Stimulated activated memory B cell treated with anti-CD40 and anti-IgM and Interleukin-4, amounts not matched to agents 10 μg/mL and 1 μg/mL and 100 μg/mL, for 72 hours (primary cell): ENCODE results near the gene STAMBPL1.
"Not testable (repeated sequence)": the region's sequence is repeated elsewhere in the genome, so short reads cannot be mapped to it uniquely, and the experiment has no call there.

Experiments used
- ATAC-seq: fragments of 150-1000 bp; cut with Tn5 transposase; 2 replicates; pipeline ENCODE4 v1.10.0; 2021
- H3K27ac Mint-ChIP-seq: one replicate; pipeline ENCODE4 v1.8.0; 2022; ENCODE audit warnings: mild to moderate bottlenecking, mixed read lengths
- H3K27me3 Mint-ChIP-seq: one replicate; pipeline ENCODE4 v1.8.0; 2022; ENCODE audit warnings: mixed read lengths
- H3K36me3 Mint-ChIP-seq: one replicate; pipeline ENCODE4 v1.8.0; 2022; ENCODE audit warnings: mixed read lengths
- H3K4me1 Mint-ChIP-seq: one replicate; pipeline ENCODE4 v1.8.0; 2022; ENCODE audit warnings: mixed read lengths
- H3K4me3 Mint-ChIP-seq: one replicate; pipeline ENCODE4 v1.8.0; 2022; ENCODE audit warnings: mild to moderate bottlenecking, moderate library complexity, mixed read lengths
- H3K9me3 Mint-ChIP-seq: one replicate; pipeline ENCODE4 v1.8.0; 2022; ENCODE audit warnings: mixed read lengths

The STAMBPL1 gene

GRCh38 chr10:88879534-88880281 lies at the start of gene STAMBPL1:
STAMBPL1 (plus strand) TSS chr10:88880245; CDS start chr10:88901709, 21,464 bp downstream.
- no peaks in the 10 kb centered on the region for H3K27me3 Mint-ChIP-seq

DNA sequence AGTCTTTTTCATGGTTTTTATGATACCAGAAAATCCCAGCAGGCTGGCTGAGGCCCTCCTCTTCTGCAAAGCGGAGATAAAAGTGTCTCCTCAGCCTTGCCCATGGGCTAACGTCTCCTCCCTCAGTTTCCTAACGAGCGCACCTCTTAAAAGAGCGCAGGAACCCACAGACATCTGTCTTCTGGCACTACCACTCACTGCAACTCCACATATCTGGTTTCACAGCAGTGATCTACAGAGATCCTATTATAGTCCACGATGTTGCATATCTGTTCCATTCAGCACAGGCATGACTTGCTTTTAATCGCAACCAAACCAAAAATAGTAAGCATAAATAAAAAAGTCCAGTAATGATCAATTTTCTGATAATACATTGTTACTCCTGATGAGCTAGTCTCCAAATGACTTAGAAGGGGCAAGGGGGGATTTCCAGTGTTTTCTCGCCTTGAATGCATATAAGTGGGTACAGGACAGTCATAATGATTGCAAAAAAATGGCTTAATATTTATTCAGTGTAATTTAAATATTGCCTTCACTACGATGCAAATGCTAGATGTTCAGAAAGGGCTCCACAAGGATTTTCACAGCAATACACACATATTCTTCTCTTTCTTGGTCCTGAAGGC lies 49.3 kb upstream of the STAMBPL1 start:
- Mint-ChIP-seq H3K27me3 (no peaks in the 10 kb centered on the region), H3K4me3 (no peak overlapping the region), H3K27ac (no peak overlapping the region), H3K9me3 (no peaks in the 10 kb centered on the region), H3K36me3 (no peaks in the 10 kb centered on the region), H3K4me1 (peaks cover 31% of the 10 kb centered on the region)
- no peak for ATAC-seq

More at GRCh38 chr10:88879534-88880281, at the start of gene STAMBPL1:
- Mint-ChIP-seq H3K4me3 (peak within 1 kb of the TSS; percentile 95), H3K27ac (peak within 1 kb of the TSS; percentile 90), H3K9me3 (no peaks in the 10 kb centered on the region), H3K4me1 (peaks cover 36% of the 10 kb centered on the region), H3K36me3 (peaks cover 8% of the 10 kb centered on the region)
- peak; percentile 81 for ATAC-seq

DNA sequence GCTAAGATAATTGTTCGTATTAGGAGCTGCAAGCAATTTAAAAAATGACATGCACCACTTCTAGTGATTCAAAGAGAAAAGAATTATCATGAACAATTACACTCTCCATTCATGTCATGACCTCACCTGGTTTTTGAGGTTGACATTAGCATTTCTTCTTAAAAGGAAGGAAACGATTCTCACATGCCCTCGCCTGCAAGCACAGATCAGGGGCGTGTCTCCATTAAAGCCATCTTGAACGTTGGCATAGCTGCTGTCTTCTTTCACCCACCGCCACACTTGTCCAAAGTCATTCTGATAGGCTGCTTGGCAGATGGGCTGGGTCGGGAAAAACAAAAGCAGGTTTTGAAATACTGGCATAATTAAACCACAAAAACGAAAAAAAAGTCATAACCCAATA lies 48.3 kb upstream of the STAMBPL1 start:
- peaks cover 23% of the 10 kb centered on the region for H3K4me1 Mint-ChIP-seq
- ATAC-seq, result no peak
- no peaks in the 10 kb centered on the region for H3K36me3 Mint-ChIP-seq
- H3K9me3 Mint-ChIP-seq, result no peaks in the 10 kb centered on the region
- no peak overlapping the region for H3K4me3 Mint-ChIP-seq
- H3K27me3 Mint-ChIP-seq, result no peaks in the 10 kb centered on the region
- no peak overlapping the region for H3K27ac Mint-ChIP-seq

GRCh38 chr10:88832376-88832775 lies 47.7 kb upstream of the STAMBPL1 start:
- H3K4me3 Mint-ChIP-seq, result no peak overlapping the region
- ATAC-seq, result no peak
- no peaks in the 10 kb centered on the region for H3K27me3 Mint-ChIP-seq
- H3K27ac Mint-ChIP-seq, result no peak overlapping the region
- H3K4me1 Mint-ChIP-seq, result peaks cover 23% of the 10 kb centered on the region
- H3K36me3 Mint-ChIP-seq, result no peaks in the 10 kb centered on the region
- H3K9me3 Mint-ChIP-seq, result no peaks in the 10 kb centered on the region

- Mint-ChIP-seq H3K9me3 (no peaks in the 10 kb centered on the region), H3K4me3 (no peak overlapping the region), H3K27ac (no peak overlapping the region), H3K27me3 (no peaks in the 10 kb centered on the region), H3K4me1 (peaks cover 23% of the 10 kb centered on the region), H3K36me3 (no peaks in the 10 kb centered on the region)
- ATAC-seq, result no peak
These were observed 46.9 kb upstream of the STAMBPL1 start for GRCh38 chr10:88833156-88833555.

DNA sequence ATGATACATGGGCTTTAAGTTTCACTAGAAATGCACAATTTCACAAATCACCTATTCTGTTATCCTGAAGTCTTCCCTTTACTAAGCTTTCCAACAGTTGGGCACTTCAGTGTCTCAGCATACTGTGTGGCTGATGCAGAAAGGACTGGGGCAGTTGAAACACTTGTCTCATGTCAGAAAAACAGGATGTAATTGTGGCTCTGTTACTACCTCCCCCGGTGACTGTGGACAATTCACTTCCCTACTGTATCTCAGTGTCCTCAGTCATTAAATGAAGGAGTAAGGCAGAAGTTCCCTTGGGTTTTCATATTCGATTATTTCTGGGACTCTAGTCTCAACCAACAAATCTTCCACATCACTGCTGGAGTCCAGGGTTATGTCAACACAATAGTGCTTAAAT lies 46.3 kb upstream of the STAMBPL1 start:
- no peaks in the 10 kb centered on the region for H3K36me3 Mint-ChIP-seq
- H3K4me3 Mint-ChIP-seq, result no peak overlapping the region

DNA sequence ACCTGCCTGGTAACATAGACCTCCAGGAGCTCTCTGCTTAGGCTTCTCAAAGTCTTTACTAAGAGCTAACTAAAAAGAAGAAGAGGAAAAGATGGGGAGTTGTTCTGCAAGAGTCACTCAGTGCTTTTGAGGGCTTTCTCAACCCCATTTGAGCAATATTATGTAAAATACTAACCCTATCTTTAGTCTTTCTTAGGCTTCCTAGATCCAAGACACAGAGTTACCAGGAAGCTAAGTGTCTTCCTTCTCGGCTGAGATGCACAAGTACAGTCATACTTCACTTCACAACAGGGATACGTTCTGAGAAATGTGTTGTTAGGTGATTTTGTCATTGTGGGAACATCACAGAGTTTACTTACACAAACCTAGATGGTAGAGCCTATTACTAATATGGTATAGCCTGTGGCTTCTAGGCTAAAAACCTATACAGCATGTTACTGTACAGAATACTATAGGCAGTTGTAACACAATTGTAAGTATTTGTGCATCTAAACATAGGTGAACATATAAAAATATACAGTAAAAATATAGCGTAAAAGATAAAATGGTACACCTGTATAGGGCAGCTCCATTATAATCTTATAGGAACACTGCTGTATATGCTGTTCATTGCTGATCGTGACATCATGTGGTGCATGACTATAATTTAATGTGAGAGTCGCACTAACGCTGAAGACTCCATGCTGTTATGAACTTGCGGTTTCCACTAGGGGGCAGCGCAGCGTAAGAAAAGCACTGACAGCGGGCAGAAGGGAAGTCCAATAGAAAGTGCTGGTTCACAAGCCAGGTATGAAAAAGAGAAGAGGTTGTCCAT lies 44.7 kb upstream of the STAMBPL1 start:
- H3K27ac Mint-ChIP-seq, result no peak overlapping the region
- no peaks in the 10 kb centered on the region for H3K36me3 Mint-ChIP-seq
- peak; percentile 92 for ATAC-seq
- peaks cover 23% of the 10 kb centered on the region for H3K4me1 Mint-ChIP-seq
- no peak overlapping the region for H3K4me3 Mint-ChIP-seq
- H3K9me3 Mint-ChIP-seq, result no peaks in the 10 kb centered on the region
- no peaks in the 10 kb centered on the region for H3K27me3 Mint-ChIP-seq

More for the DNA sequence above, 46.3 kb upstream of the STAMBPL1 start:
- Mint-ChIP-seq H3K9me3 (no peaks in the 10 kb centered on the region), H3K27me3 (no peaks in the 10 kb centered on the region), H3K4me1 (peaks cover 23% of the 10 kb centered on the region), H3K27ac (no peak overlapping the region)
- no peak for ATAC-seq

GRCh38 chr10:88835910-88836221 lies 44.2 kb upstream of the STAMBPL1 start:
- Mint-ChIP-seq H3K27ac (no peak overlapping the region), H3K4me1 (peaks cover 19% of the 10 kb centered on the region), H3K36me3 (no peaks in the 10 kb centered on the region), H3K4me3 (no peak overlapping the region), H3K27me3 (no peaks in the 10 kb centered on the region), H3K9me3 (no peaks in the 10 kb centered on the region)
- no peak for ATAC-seq

DNA sequence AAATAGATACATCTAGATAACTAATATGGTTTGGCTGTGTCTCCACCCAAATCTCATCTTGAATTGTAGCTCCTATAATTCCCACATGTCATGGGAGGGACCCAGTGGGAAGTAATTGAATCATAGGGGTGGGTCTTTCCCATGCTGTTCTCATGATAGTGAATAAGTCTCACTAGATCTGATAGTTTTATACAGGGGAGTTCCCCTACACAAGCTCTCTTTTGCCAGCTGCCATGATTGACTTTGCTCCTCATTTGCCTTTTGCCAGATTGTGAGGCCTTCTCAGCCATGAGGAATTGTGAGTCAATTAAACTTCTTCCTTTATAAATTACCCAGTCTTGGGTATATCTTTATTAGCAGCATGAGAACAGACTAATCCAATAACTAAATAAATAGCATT lies 42.4 kb upstream of the STAMBPL1 start:
- not testable (repeated sequence) for H3K27me3 Mint-ChIP-seq, H3K9me3 Mint-ChIP-seq, H3K27ac Mint-ChIP-seq, H3K4me1 Mint-ChIP-seq, H3K36me3 Mint-ChIP-seq, ATAC-seq, H3K4me3 Mint-ChIP-seq

GRCh38 chr10:88838766-88839350 lies 41.2 kb upstream of the STAMBPL1 start:
- Mint-ChIP-seq H3K9me3 (no peaks in the 10 kb centered on the region), H3K4me3 (no peak overlapping the region), H3K27me3 (no peaks in the 10 kb centered on the region), H3K4me1 (no peaks in the 10 kb centered on the region), H3K27ac (no peak overlapping the region), H3K36me3 (no peaks in the 10 kb centered on the region)
- ATAC-seq, result no peak

DNA sequence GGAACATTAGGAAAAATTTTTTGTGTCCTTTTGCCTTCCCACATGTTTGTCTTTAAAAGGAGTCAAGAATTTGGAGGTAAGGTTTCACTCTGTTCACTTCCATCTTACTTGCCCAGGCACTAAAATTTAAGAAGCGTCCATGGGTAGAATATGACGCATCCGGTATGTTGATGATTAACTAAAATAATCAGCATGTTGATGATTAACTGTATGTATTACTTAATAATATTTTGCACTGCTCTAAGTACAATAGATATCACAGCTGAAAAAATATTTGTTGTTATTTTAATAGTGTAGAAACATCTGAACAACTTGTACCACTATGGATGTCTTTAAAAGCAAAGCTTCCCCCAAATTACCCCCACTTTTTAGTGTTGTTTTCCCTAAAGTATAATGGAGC lies 39.9 kb upstream of the STAMBPL1 start:
- H3K4me1 Mint-ChIP-seq, result no peaks in the 10 kb centered on the region
- no peak overlapping the region for H3K4me3 Mint-ChIP-seq
- ATAC-seq, result no peak
- no peaks in the 10 kb centered on the region for H3K36me3 Mint-ChIP-seq
- no peaks in the 10 kb centered on the region for H3K9me3 Mint-ChIP-seq
- H3K27me3 Mint-ChIP-seq, result no peaks in the 10 kb centered on the region
- H3K27ac Mint-ChIP-seq, result no peak overlapping the region

GRCh38 chr10:88840881-88841280 lies 39.2 kb upstream of the STAMBPL1 start:
- no peaks in the 10 kb centered on the region for H3K9me3 Mint-ChIP-seq
- H3K27me3 Mint-ChIP-seq, result no peaks in the 10 kb centered on the region
- H3K4me1 Mint-ChIP-seq, result no peaks in the 10 kb centered on the region
- no peak overlapping the region for H3K4me3 Mint-ChIP-seq
- H3K27ac Mint-ChIP-seq, result no peak overlapping the region
- H3K36me3 Mint-ChIP-seq, result no peaks in the 10 kb centered on the region
- ATAC-seq, result no peak

DNA sequence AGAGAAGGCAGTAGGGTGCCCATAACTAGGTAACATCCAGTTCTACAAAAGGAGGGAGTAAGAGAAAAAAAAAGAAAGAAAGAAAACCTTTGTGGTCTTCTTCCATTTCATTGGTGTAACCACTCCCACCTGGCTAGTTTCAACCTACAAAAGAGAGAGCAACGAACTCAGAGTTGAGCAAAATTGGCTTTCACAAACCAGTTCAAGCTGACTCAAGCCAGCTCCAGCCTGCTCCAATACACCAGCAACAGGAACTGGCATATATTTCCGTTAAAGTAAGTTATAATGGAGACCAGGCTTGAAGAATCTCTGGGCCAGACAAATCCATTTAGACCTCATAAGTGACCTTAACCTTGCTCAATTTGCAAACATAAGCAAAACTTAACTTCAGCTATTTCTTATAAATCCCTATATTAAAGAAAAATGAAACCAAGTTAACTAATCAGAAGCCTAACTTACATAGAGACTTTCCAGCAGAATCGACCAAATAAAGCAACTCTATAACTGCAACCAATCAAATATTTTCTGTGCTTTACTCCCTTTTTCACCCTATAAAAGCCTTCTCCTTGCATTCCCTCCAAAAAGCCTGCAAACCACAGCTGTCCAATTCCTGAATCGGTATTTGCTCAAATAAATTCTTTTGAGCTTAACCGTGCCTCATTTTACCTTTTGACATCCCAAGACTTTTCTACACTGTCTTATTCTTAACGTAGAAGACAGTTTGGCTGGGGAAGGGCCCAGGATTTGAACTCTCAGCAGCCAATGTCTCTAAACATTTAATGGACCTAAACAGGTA lies 38.5 kb upstream of the STAMBPL1 start:
- no peak for ATAC-seq
- Mint-ChIP-seq H3K4me3 (no peak overlapping the region), H3K4me1 (no peaks in the 10 kb centered on the region), H3K27ac (no peak overlapping the region), H3K9me3 (no peaks in the 10 kb centered on the region), H3K27me3 (no peaks in the 10 kb centered on the region), H3K36me3 (no peaks in the 10 kb centered on the region)

GRCh38 chr10:88843171-88843570 lies 36.9 kb upstream of the STAMBPL1 start:
- Mint-ChIP-seq H3K4me3 (no peak overlapping the region), H3K4me1 (no peaks in the 10 kb centered on the region), H3K27ac (no peak overlapping the region), H3K9me3 (no peaks in the 10 kb centered on the region), H3K27me3 (no peaks in the 10 kb centered on the region), H3K36me3 (no peaks in the 10 kb centered on the region)
- no peak for ATAC-seq

DNA sequence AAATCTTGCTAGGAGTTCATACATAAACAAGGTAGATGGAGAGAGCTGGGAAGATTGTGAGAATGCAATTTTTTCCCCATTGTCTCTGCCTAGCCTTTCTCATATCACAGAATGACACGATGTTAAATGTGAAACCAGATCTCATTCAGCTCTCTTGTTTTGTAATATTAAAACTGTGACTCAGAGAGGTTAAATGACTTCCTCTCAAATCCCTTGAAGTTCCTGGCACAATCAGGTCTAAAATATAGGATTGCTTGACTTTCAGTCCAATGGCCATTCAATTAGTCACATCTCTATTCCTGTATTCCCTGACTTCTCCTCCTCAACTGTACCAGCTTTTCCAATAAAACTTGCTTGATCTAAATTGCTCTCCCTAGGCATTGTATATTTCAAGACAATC lies 31.5 kb upstream of the STAMBPL1 start:
- Mint-ChIP-seq H3K4me1 (no peaks in the 10 kb centered on the region), H3K27ac (no peak overlapping the region), H3K36me3 (no peaks in the 10 kb centered on the region), H3K27me3 (no peaks in the 10 kb centered on the region), H3K9me3 (no peaks in the 10 kb centered on the region), H3K4me3 (no peak overlapping the region)
- ATAC-seq, result no peak
